Measurements from ENCODE around the gene WFDC2.

DNA sequence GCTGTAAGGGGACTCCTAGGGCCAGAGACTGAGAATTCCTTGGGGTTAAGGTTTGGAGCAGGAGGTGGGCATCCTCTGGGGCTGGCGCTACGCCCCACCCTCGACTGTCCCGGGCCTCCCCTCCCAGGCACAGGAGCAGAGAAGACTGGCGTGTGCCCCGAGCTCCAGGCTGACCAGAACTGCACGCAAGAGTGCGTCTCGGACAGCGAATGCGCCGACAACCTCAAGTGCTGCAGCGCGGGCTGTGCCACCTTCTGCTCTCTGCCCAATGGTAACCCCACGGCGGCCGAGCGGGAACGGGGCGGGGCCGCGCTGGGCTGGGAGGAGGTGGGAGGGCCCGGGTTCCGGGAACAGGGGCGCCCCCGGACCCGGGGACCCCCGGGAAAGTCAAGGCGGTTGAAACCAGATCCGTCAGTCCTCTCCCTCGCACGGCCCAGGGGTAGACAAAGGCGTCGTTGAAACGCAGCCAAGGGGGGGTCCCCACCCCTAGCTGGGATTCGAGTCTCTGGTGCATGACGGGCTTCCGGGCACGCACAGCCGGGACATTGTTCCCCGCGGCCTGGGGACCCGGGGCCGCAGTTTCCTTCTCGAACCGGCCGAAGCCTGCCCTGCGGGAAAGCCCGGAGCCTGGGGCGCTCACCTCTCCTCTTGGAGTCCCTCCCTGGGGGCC lies 844 bp downstream of the WFDC2 start:
- no peak for TF ChIP-seq MAX (IDR thresholded peaks at IDR 0.05; ENCODE audit: low read depth, low read length)
- no peak for TF ChIP-seq CTCF (IDR thresholded peaks at IDR 0.05; ENCODE audit: low read depth, low read length)
